ENCODE data around the gene FAR2. TPM values are rescaled to one million over a fixed set of nuclear protein-coding genes. Genes with fewer than 3 reads are reported as not detected.

Gene FAR2
- total and polyA plus RNA-seq, 2 of the 13 experiments (the other 11 are each of a cell fraction or from before 2014, with no cell fraction given) = not detected

DNA sequence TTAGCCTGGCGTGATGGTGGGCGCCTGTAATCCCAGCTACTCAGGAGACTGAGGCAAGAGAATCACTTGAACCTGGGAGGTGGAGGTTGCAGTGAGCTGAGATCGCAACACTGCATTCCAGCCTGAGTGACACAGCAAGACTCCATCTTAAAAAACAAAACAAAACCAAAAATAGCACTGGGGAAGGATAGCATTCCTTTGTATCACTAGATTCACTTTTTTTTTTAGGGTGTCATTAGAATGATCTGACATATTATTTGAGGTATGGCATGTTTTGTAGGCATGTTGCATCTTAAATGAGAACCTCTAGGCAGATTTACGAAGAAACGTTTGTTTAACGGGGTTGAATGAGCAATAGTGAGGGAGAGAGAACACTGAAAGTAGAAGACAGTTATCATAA, 16.8 kb upstream of the FAR2 start:
- TF ChIP-seq PRPF4 (IDR thresholded peaks at IDR 0.05; ENCODE audit: low read depth, low read length, poor library complexity, severe bottlenecking) (no peak), ZNF891 (CRISPR knock-in tag; IDR thresholded peaks at IDR 0.05) (no peak), PHB2 (IDR thresholded peaks at IDR 0.05; ENCODE audit: partially characterized antibody) (no peak), ZNF7 (CRISPR knock-in tag; IDR thresholded peaks at IDR 0.05) (no peak), GATAD1 (CRISPR knock-in tag; IDR thresholded peaks at IDR 0.05) (no peak), HCFC1 (IDR thresholded peaks at IDR 0.05; ENCODE audit: low read depth, low read length) (no peak), ZIK1 (CRISPR knock-in tag; IDR thresholded peaks at IDR 0.05; ENCODE audit: borderline replicate concordance, low read depth) (no peak), AHR (CRISPR knock-in tag; IDR thresholded peaks at IDR 0.05) (no peak), ZNF253 (CRISPR knock-in tag; IDR thresholded peaks at IDR 0.05; ENCODE audit: borderline replicate concordance) (no peak), MYC (CRISPR knock-in tag; IDR thresholded peaks at IDR 0.05; ENCODE audit: borderline replicate concordance) (no peak), U2AF2 (IDR thresholded peaks at IDR 0.05; ENCODE audit: low read depth, low read length) (no peak)
- TF ChIP-seq, protein P1, sequence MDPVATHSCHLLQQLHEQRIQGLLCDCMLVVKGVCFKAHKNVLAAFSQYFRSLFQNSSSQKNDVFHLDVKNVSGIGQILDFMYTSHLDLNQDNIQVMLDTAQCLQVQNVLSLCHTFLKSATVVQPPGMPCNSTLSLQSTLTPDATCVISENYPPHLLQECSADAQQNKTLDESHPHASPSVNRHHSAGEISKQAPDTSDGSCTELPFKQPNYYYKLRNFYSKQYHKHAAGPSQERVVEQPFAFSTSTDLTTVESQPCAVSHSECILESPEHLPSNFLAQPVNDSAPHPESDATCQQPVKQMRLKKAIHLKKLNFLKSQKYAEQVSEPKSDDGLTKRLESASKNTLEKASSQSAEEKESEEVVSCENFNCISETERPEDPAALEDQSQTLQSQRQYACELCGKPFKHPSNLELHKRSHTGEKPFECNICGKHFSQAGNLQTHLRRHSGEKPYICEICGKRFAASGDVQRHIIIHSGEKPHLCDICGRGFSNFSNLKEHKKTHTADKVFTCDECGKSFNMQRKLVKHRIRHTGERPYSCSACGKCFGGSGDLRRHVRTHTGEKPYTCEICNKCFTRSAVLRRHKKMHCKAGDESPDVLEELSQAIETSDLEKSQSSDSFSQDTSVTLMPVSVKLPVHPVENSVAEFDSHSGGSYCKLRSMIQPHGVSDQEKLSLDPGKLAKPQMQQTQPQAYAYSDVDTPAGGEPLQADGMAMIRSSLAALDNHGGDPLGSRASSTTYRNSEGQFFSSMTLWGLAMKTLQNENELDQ (CRISPR knock-in tag; IDR thresholded peaks at IDR 0.05; ENCODE audit: borderline replicate concordance) = no peak
- TF ChIP-seq, protein P2, sequence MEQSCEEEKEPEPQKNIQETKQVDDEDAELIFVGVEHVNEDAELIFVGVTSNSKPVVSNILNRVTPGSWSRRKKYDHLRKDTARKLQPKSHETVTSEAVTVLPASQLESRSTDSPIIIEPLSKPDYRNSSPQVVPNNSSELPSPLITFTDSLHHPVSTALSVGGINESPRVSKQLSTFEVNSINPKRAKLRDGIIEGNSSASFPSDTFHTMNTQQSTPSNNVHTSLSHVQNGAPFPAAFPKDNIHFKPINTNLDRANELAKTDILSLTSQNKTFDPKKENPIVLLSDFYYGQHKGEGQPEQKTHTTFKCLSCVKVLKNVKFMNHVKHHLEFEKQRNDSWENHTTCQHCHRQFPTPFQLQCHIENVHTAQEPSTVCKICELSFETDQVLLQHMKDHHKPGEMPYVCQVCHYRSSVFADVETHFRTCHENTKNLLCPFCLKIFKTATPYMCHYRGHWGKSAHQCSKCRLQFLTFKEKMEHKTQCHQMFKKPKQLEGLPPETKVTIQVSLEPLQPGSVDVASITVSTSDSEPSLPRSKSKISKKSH (CRISPR knock-in tag; IDR thresholded peaks at IDR 0.05; ENCODE audit: borderline replicate concordance) = no peak
- TF ChIP-seq, protein P3, sequence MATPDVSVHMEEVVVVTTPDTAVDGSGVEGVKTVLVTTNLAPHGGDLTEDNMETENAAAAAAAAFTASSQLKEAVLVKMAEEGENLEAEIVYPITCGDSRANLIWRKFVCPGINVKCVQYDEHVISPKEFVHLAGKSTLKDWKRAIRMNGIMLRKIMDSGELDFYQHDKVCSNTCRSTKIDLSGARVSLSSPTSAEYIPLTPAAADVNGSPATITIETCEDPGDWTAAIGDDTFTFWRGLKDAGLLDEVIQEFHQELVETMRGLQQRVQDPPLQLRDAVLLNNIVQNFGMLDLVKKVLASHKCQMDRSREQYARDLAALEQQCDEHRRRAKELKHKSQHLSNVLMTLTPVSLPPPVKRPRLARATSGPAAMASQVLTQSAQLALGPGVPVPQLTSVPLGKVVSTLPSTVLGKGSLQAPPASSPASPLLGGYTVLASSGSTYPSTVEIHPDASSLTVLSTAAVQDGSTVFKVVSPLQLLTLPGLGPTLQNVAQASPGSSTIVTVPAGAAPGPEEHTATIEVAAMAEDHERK (CRISPR knock-in tag; IDR thresholded peaks at IDR 0.05; ENCODE audit: low read depth) = no peak
- TF ChIP-seq, protein P4, sequence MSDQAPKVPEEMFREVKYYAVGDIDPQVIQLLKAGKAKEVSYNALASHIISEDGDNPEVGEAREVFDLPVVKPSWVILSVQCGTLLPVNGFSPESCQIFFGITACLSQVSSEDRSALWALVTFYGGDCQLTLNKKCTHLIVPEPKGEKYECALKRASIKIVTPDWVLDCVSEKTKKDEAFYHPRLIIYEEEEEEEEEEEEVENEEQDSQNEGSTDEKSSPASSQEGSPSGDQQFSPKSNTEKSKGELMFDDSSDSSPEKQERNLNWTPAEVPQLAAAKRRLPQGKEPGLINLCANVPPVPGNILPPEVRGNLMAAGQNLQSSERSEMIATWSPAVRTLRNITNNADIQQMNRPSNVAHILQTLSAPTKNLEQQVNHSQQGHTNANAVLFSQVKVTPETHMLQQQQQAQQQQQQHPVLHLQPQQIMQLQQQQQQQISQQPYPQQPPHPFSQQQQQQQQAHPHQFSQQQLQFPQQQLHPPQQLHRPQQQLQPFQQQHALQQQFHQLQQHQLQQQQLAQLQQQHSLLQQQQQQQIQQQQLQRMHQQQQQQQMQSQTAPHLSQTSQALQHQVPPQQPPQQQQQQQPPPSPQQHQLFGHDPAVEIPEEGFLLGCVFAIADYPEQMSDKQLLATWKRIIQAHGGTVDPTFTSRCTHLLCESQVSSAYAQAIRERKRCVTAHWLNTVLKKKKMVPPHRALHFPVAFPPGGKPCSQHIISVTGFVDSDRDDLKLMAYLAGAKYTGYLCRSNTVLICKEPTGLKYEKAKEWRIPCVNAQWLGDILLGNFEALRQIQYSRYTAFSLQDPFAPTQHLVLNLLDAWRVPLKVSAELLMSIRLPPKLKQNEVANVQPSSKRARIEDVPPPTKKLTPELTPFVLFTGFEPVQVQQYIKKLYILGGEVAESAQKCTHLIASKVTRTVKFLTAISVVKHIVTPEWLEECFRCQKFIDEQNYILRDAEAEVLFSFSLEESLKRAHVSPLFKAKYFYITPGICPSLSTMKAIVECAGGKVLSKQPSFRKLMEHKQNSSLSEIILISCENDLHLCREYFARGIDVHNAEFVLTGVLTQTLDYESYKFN (CRISPR knock-in tag; conservative IDR thresholded peaks at IDR 0.05) = no peak
- H3K27me3 ChIP-seq (ENCODE audit: control insufficient read depth in 1 of 2, insufficient read depth in 2 of 2, low read length in 2 of 2) = no peaks in the 10 kb centered on the region
- H2AFZ ChIP-seq (ENCODE audit: low read length) = no peak overlapping the region
- in situ Hi-C loops (cut with HindIII; ENCODE audit: extremely low pct_ligation_motif_present, low pct_unique_long_range_greater_than_20kb) (no loop called here), intact Hi-C loops (cut with micrococcal nuclease; ENCODE audit: unreplicated experiment) (no loop called here)
- no peak overlapping the region for H3K4me2 ChIP-seq (ENCODE audit: low read depth, low read length)
- H3K36me3 ChIP-seq (replicated peaks in 1 of 2; ENCODE audit: control insufficient read depth in 1 of 2, insufficient read depth in 2 of 2, low read length in 2 of 2) = no peaks in the 10 kb centered on the region
- no peak overlapping the region for H3K9ac ChIP-seq (ENCODE audit: insufficient read depth, low read depth, low read length)
- H3K4me3 ChIP-seq (replicated peaks in 1 of 3; ENCODE audit: insufficient read depth in 1 of 3, low read depth in 2 of 3, low read length in 3 of 3) = no peak overlapping the region
- H3K79me2 ChIP-seq (ENCODE audit: insufficient read depth, low read length) = no peaks in the 10 kb centered on the region
- ChIA-PET CTCF (ENCODE audit: low intra/inter-chr PET ratio, low total read pairs) (no interaction called here), POLR2A (no interaction called here)
- no peak for DNase-seq (ENCODE audit: low spot score)
- H3K27ac ChIP-seq (ENCODE audit: extremely low read length, insufficient read depth, low read length) = no peak overlapping the region
- FAIRE-seq = no peak
- H3K4me1 ChIP-seq (ENCODE audit: insufficient read depth, low read length) = no peaks in the 10 kb centered on the region
- H4K20me1 ChIP-seq (ENCODE audit: insufficient read depth, low read length) = no peaks in the 10 kb centered on the region
- no peak for ATAC-seq
- BruUV-seq (replicated peaks) = no TSS peak
- WGBS (ENCODE audit: low lambda C conversion rate) = 38% methylated on average over 6 of the region's 6 CpGs
- no peaks in the 10 kb centered on the region for H3K9me3 ChIP-seq (ENCODE audit: low read length)
